ENCODE measurements around the gene CAPN12.
A peak's percentile ranks its signal among the peaks of the same experiment; 100 is the strongest.

Gene CAPN12

DNA sequence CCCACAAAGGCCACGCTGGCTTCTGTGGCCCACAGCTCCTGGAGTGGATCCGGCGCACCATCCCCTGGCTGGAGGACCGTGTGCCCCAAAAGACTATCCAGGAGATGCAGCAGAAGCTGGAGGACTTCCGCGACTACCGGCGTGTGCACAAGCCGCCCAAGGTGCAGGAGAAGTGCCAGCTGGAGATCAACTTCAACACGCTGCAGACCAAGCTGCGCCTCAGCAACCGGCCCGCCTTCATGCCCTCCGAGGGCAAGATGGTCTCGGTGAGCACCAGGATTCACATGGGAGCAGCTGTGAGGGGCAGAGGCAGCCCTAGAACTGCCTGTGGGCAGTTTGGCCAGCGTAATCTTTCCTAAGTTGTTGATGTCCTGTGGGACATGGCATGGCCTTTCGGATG, 27.2 kb downstream of the CAPN12 start:
- peaks cover 94% of the 10 kb centered on the region for H3K36me3 ChIP-seq (ENCODE audit: control insufficient read depth, insufficient read depth, low read length)
- no peaks in the 10 kb centered on the region for H3K9me3 ChIP-seq (ENCODE audit: control insufficient read depth, low read length)
- WGBS, 2 experiments (ENCODE audit: insufficient coverage in 2 of 2), result 98% methylated on average over 17 of the region's 17 CpGs
- H3K27ac ChIP-seq (ENCODE audit: low read depth, low read length, severe bottlenecking), result no peak overlapping the region
- H3K4me3 ChIP-seq (ENCODE audit: extremely low read depth, insufficient read depth, low read length, poor library complexity, severe bottlenecking), result no peak overlapping the region
- peaks cover 19% of the 10 kb centered on the region for H3K4me1 ChIP-seq (ENCODE audit: control insufficient read depth, insufficient read depth, low read length, poor library complexity, severe bottlenecking)

DNA sequence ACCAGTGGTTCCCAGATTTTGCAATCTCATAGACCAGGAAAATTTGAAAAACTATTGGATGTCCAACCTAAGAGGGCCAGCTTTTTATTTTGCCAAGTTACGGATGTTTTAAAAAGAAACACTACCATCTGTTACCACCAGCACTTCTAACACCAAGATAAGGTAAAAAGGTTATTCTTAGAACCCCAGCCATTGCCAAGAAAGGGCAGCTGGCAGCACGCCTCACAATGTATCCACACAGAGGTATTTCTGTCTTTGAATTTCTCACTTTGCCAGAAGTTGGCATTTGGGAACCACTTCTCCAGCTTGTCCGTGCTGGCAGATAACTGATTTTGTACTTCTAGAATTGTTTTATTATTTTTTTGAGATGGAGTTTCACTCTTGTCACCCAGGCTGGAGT, 28.7 kb downstream of the CAPN12 start:
- Histone ChIP-seq H3K27ac (ENCODE audit: low read depth, low read length, severe bottlenecking) (no peak overlapping the region), H3K4me1 (ENCODE audit: control insufficient read depth, insufficient read depth, low read length, poor library complexity, severe bottlenecking) (peaks cover 10% of the 10 kb centered on the region), H3K36me3 (ENCODE audit: control insufficient read depth, insufficient read depth, low read length) (peaks cover 94% of the 10 kb centered on the region), H3K9me3 (ENCODE audit: control insufficient read depth, low read length) (no peaks in the 10 kb centered on the region), H3K4me3 (ENCODE audit: extremely low read depth, insufficient read depth, low read length, poor library complexity, severe bottlenecking) (no peak overlapping the region)
- WGBS, 2 experiments (ENCODE audit: insufficient coverage in 2 of 2), result 100% methylated on average over 2 to 3 of the region's 3 CpGs

DNA sequence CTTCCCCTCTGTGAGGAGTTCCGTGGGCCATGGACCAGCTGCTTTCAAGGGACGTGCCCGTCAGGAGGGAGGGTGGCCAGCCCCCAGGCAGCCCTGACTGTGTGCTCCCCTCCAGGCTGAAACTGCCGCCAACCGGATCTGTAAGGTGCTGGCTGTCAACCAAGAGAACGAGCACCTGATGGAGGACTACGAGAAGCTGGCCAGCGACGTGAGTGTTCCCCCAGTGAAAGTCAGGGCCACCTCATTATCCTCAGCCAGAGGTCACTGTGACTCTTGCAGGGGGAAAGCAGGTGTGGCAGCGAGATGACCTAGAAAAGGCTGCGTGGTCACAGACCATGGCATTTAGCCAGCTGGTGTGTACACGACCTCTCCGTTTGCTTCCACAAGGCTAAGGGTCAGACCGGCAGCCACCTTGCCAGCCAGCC, 29.9 kb downstream of the CAPN12 start:
- Histone ChIP-seq H3K9me3 (ENCODE audit: control insufficient read depth, low read length) (no peaks in the 10 kb centered on the region), H3K36me3 (ENCODE audit: control insufficient read depth, insufficient read depth, low read length) (peaks cover 95% of the 10 kb centered on the region), H3K4me1 (ENCODE audit: control insufficient read depth, insufficient read depth, low read length, poor library complexity, severe bottlenecking) (peaks cover 10% of the 10 kb centered on the region), H3K4me3 (ENCODE audit: extremely low read depth, insufficient read depth, low read length, poor library complexity, severe bottlenecking) (no peak overlapping the region), H3K27ac (ENCODE audit: low read depth, low read length, severe bottlenecking) (no peak overlapping the region)
- 96 to 99% methylated on average over 14 of the region's 14 CpGs for WGBS, 2 experiments (ENCODE audit: insufficient coverage in 2 of 2)

DNA sequence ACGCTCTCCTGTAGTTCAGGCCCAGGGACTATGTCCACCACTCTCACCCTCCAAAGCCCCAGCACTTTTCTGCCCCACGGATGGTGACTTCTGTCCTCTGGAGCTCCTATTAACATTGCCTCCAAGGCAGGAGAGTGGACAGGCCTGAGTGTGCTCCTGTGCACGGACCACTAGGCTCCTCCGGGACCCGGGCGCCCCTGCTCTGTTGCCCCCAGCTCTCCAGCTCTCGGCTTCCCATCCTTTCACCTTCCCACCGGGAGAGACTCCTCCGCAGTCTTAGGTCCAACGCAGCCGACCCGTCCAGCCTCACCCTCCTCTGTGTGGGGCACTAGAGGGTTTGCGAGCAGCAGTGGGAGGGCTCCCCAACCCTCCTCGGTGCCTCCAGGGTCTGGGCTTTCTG, 30.4 kb downstream of the CAPN12 start:
- H3K27ac ChIP-seq (ENCODE audit: low read depth, low read length, severe bottlenecking), result no peak overlapping the region
- no peaks in the 10 kb centered on the region for H3K9me3 ChIP-seq (ENCODE audit: control insufficient read depth, low read length)
- peaks cover 95% of the 10 kb centered on the region for H3K36me3 ChIP-seq (ENCODE audit: control insufficient read depth, insufficient read depth, low read length)
- peaks cover 6% of the 10 kb centered on the region for H3K4me1 ChIP-seq (ENCODE audit: control insufficient read depth, insufficient read depth, low read length, poor library complexity, severe bottlenecking)
- H3K4me3 ChIP-seq (ENCODE audit: extremely low read depth, insufficient read depth, low read length, poor library complexity, severe bottlenecking), result no peak overlapping the region
- WGBS, 2 experiments (ENCODE audit: insufficient coverage in 2 of 2), result 80 to 91% methylated on average over 10 to 11 of the region's 14 CpGs

DNA sequence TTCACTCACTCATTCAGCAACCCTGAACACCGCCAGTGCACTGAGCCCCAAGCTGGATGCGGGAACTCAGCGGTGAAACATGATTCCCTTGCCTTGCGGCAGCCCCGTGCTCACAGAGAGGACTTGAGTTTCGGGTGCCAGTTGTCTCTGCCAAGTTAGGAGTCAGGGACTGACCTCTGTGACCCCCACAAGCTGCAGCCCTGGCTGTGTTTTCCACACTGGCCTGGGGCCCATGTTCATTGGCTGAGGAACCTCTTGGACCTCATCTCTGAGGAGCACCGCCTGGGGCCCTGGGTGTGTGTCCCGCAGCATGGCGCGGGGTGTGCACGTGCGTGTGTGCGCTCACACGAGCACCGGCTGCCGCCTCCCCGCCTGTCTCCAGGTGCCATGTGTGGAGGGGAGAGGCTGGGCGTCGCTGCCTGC, 31.0 kb downstream of the CAPN12 start:
- WGBS, 2 experiments (ENCODE audit: insufficient coverage in 2 of 2), result 96 to 98% methylated on average over 18 to 19 of the region's 19 CpGs

DNA sequence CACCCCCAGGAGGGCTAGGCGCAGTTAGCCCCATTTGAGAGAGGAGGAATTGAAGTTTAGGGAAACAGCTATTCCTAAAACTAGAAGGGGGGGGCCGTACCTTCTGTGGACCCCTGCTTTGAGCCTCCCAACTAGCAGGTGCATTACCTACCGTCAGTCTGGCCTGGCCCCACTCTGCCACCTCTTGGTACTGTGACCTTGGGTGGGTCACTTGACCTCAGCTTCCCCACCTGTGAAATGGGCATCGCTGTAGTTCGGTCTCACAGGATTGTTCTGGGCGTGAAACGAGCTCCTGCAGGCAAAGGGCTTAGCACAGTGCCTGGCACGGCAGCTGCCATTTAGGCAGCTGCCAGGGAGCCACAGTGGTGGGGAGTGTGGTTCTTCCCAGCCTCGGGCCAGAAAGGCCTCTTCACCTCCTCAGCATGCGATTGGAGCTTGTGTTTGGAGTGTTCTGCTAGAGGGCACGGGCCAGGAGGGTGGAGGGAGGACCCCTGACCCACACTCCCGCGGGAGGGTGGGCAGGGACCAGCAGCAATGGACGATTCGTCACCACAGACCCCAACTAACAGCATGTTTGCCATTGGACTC, 32.0 kb downstream of the CAPN12 start:
- Histone ChIP-seq H3K4me3 (ENCODE audit: extremely low read depth, insufficient read depth, low read length, poor library complexity, severe bottlenecking) (no peak overlapping the region), H3K4me1 (ENCODE audit: control insufficient read depth, insufficient read depth, low read length, poor library complexity, severe bottlenecking) (peaks cover 4% of the 10 kb centered on the region), H3K27ac (ENCODE audit: low read depth, low read length, severe bottlenecking) (no peak overlapping the region), H3K9me3 (ENCODE audit: control insufficient read depth, low read length) (no peaks in the 10 kb centered on the region), H3K36me3 (ENCODE audit: control insufficient read depth, insufficient read depth, low read length) (peaks cover 97% of the 10 kb centered on the region)
- WGBS, 2 experiments (ENCODE audit: insufficient coverage in 2 of 2), result 88 to 92% methylated on average over 10 to 14 of the region's 15 CpGs

More for the DNA sequence above, 31.0 kb downstream of the CAPN12 start:
- Histone ChIP-seq H3K27ac (ENCODE audit: low read depth, low read length, severe bottlenecking) (no peak overlapping the region), H3K4me1 (ENCODE audit: control insufficient read depth, insufficient read depth, low read length, poor library complexity, severe bottlenecking) (peaks cover 6% of the 10 kb centered on the region), H3K4me3 (ENCODE audit: extremely low read depth, insufficient read depth, low read length, poor library complexity, severe bottlenecking) (no peak overlapping the region), H3K9me3 (ENCODE audit: control insufficient read depth, low read length) (no peaks in the 10 kb centered on the region), H3K36me3 (ENCODE audit: control insufficient read depth, insufficient read depth, low read length) (peaks cover 96% of the 10 kb centered on the region)

DNA sequence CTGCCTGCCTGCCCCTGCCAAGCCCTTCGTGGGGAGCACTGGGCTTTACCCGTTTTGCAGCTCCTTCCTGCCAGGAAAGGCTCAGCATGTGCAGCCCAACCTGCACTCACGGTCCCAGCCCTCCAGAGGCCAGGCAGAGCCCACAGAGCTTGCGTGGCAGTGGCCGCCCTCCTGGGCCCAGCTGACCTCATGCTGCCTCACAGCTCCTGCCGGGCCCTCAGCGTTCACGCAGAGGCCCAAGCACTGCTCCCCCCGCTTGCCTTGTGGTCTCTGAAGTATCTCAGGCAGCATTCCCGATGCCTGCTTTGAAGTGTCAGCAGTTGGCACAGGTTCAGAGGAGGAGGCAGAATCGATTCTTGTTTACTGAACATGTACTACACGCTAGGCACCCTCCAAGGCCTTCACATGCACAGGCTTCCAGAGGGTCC, 32.5 kb downstream of the CAPN12 start:
- Histone ChIP-seq H3K9me3 (ENCODE audit: control insufficient read depth, low read length) (no peaks in the 10 kb centered on the region), H3K36me3 (ENCODE audit: control insufficient read depth, insufficient read depth, low read length) (peaks cover 97% of the 10 kb centered on the region), H3K4me1 (ENCODE audit: control insufficient read depth, insufficient read depth, low read length, poor library complexity, severe bottlenecking) (peaks cover 4% of the 10 kb centered on the region), H3K4me3 (ENCODE audit: extremely low read depth, insufficient read depth, low read length, poor library complexity, severe bottlenecking) (no peak overlapping the region), H3K27ac (ENCODE audit: low read depth, low read length, severe bottlenecking) (no peak overlapping the region)
- WGBS, 2 experiments (ENCODE audit: insufficient coverage in 2 of 2), result 94 to 96% methylated on average over 11 to 12 of the region's 12 CpGs

DNA sequence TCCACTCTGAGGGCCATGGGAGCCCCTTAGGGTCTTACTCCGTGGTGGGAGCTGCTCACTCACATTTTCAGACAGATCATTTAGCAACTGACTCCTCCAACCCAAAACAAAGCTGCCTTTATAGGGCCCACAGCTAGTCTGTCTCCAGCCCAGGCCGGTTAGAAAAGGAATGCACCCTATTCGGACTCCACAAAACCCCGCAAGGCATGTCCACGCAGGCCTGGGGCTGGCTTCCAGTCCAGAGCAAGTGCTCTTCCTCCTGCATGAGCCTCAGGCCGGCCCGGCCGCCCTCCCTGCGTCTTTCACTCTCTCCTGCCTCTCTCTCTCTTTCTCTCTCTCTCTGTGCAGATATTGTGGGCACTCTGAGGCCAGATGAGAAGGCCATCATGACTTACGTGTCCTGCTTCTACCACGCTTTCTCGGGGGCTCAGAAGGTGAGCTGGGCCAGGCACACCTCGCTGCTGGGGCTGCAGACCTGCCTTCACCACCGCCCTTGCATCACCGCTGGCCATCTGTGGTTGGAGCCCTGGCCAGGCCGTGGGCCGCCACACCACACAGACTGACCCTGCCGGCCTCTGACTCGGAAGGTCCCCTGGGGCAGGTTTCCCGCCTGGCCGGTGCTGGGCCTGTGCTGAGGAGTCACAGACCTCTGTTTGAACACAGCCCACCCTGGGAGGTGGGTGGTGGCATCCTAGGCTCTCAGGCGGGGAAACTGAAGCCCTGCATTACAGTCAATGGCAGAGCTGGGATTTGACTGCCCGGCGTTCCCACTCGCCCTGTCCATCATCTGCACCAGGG, 33.1 kb downstream of the CAPN12 start:
- Histone ChIP-seq H3K36me3 (ENCODE audit: control insufficient read depth, insufficient read depth, low read length) (peaks cover 97% of the 10 kb centered on the region), H3K4me1 (ENCODE audit: control insufficient read depth, insufficient read depth, low read length, poor library complexity, severe bottlenecking) (peaks cover 4% of the 10 kb centered on the region), H3K9me3 (ENCODE audit: control insufficient read depth, low read length) (no peaks in the 10 kb centered on the region), H3K4me3 (ENCODE audit: extremely low read depth, insufficient read depth, low read length, poor library complexity, severe bottlenecking) (no peak overlapping the region), H3K27ac (ENCODE audit: low read depth, low read length, severe bottlenecking) (peak overlapping the region; percentile 62)
- WGBS, 2 experiments (ENCODE audit: insufficient coverage in 2 of 2), result 90 to 92% methylated on average over 22 to 24 of the region's 25 CpGs

DNA sequence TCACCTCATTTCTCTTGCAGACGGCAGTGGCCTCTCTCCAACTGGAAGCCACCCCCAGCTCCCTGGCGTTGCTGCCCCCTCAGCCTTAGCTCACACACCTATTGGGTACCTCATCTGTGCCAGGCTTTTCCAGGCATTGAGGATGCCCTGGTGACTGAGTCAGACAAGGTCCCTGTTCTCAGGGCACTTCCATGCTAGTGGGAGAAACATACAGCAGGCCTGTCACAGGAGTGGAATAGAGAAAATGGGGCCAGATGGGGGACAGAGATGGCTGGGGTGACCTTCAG, 33.9 kb downstream of the CAPN12 start:
- Histone ChIP-seq H3K27ac (ENCODE audit: low read depth, low read length, severe bottlenecking) (no peak overlapping the region), H3K9me3 (ENCODE audit: control insufficient read depth, low read length) (no peaks in the 10 kb centered on the region), H3K4me3 (ENCODE audit: extremely low read depth, insufficient read depth, low read length, poor library complexity, severe bottlenecking) (no peak overlapping the region), H3K4me1 (ENCODE audit: control insufficient read depth, insufficient read depth, low read length, poor library complexity, severe bottlenecking) (peaks cover 4% of the 10 kb centered on the region), H3K36me3 (ENCODE audit: control insufficient read depth, insufficient read depth, low read length) (peaks cover 99% of the 10 kb centered on the region)
- 94 to 96% methylated on average over 2 of the region's 2 CpGs for WGBS, 2 experiments (ENCODE audit: insufficient coverage in 2 of 2)

DNA sequence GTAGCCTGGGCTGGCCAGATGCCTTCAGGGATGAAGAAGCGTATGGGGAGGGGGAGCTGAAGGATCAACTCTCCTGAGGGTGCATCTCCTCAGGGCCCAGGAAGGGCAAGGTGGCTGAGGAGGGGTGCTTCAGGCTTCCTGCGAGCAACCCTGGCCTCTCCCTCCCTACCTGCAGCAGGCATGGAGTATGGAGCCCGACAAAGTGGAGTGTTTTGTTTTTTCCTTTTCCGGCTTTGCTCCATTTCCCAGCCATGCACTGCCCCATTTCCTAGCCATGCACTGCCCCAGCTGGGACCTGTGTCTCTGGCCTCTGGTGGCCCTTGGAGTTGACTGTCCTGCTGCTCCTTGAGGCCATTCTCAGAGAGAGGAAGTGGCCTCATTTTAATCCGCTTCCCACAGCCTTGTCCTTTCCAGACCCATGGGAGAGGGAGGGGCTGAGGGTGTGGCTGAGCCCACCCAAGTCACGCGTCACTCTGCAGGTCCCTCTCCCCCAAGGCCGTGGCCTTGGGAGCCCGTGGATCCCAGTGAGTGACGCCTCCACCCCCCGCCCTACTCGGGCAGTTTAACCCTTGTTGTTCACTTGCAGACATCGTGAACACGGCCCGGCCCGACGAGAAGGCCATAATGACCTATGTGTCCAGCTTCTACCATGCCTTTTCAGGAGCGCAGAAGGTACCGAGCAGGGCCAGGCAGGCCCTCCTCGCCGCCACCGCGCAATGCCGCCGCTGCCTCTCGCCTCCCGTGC, 34.4 kb downstream of the CAPN12 start:
- peaks cover 4% of the 10 kb centered on the region for H3K4me1 ChIP-seq (ENCODE audit: control insufficient read depth, insufficient read depth, low read length, poor library complexity, severe bottlenecking)
- no peak overlapping the region for H3K4me3 ChIP-seq (ENCODE audit: extremely low read depth, insufficient read depth, low read length, poor library complexity, severe bottlenecking)
- H3K36me3 ChIP-seq (ENCODE audit: control insufficient read depth, insufficient read depth, low read length), result peaks cover 99% of the 10 kb centered on the region
- WGBS, 2 experiments (ENCODE audit: insufficient coverage in 2 of 2), result 95% methylated on average over 22 to 24 of the region's 27 CpGs
- no peaks in the 10 kb centered on the region for H3K9me3 ChIP-seq (ENCODE audit: control insufficient read depth, low read length)
- no peak overlapping the region for H3K27ac ChIP-seq (ENCODE audit: low read depth, low read length, severe bottlenecking)
